ENCODE measurements around the gene CAT.

GRCh38 chr11:34473603-34474169, 35.0 kb downstream of the CAT start:
- TF ChIP-seq CTCF (conservative IDR thresholded peaks at IDR 0.05), result no peak
- no peak for TF ChIP-seq ZFX (IDR thresholded peaks at IDR 0.05)
